HEK293T (cell line): ENCODE data around the gene GNAL.

Experiments
- ARNT ChIP-seq: fragments of 450-650 bp; IDR thresholded peaks from 2 replicates; pipeline ENCODE4 v1.6.1; 2017; ENCODE audit warnings: mild to moderate bottlenecking
- BHLHE40 ChIP-seq: fragments of 450-650 bp; IDR thresholded peaks from 2 replicates; pipeline ENCODE4 v1.6.1; 2016; ENCODE audit warnings: mild to moderate bottlenecking, moderate library complexity, borderline replicate concordance
- CTBP1 ChIP-seq: fragments of 450-650 bp; IDR thresholded peaks from 2 replicates; pipeline ENCODE4 v1.6.1; 2016; ENCODE audit warnings: borderline replicate concordance
- ELF4 ChIP-seq: fragments of 450-650 bp; IDR thresholded peaks from 2 replicates; pipeline ENCODE4 v1.6.1; 2017; ENCODE audit warnings: antibody characterized with exemption
- FOXA1 ChIP-seq: fragments of 450-650 bp; IDR thresholded peaks from 2 replicates; pipeline ENCODE4 v1.6.1; 2016; ENCODE audit warnings: mild to moderate bottlenecking
- FOXK2 ChIP-seq: fragments of 450-650 bp; IDR thresholded peaks from 2 replicates; pipeline ENCODE4 v1.6.1; 2016; ENCODE audit warnings: mild to moderate bottlenecking
- HDGF ChIP-seq: fragments of 450-650 bp; IDR thresholded peaks from 2 replicates; pipeline ENCODE4 v1.6.1; 2017; ENCODE audit warnings: antibody characterized with exemption, borderline replicate concordance
- L3MBTL2 ChIP-seq: fragments of 450-650 bp; conservative IDR thresholded peaks from 2 replicates; pipeline ENCODE4 v1.6.1; 2016; ENCODE audit warnings: mild to moderate bottlenecking
- NFRKB ChIP-seq: fragments of 450-650 bp; IDR thresholded peaks from 2 replicates; pipeline ENCODE4 v1.6.1; 2016; ENCODE audit warnings: mild to moderate bottlenecking, moderate library complexity
- SP1 ChIP-seq: fragments of 450-650 bp; IDR thresholded peaks from 2 replicates; pipeline ENCODE4 v1.6.1; 2017
- TARDBP ChIP-seq: fragments of 450-650 bp; IDR thresholded peaks from 2 replicates; pipeline ENCODE4 v1.6.1; 2016
- ZNF384 ChIP-seq: fragments of 450-650 bp; IDR thresholded peaks from 2 replicates; pipeline ENCODE4 v1.6.1; 2016
- TF ChIP-seq, protein P1 (sequence below): fragments of 450-650 bp; IDR thresholded peaks from 2 replicates; pipeline ENCODE4 v1.6.1; 2016

DNA sequence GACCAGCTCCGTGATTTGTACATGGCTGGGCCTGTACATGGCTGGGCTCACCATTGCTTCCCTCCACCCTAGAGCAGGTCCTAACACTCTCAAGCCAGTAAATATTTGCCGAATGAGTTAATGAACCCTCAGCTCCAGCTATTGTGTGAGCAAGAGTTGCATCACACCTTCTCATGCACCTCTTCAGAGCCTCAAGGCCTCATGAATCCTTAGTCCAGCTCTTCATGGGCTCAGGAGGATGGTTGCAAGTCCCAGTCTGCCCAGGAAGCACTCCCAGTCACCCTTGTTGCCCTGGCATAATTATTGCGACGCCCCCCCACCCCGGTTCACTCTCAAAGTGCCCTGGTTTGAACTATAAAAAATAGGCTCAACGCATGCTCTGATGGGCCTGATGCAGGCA lies 30.1 kb upstream of the GNAL start:
- TF ChIP-seq, protein P1, sequence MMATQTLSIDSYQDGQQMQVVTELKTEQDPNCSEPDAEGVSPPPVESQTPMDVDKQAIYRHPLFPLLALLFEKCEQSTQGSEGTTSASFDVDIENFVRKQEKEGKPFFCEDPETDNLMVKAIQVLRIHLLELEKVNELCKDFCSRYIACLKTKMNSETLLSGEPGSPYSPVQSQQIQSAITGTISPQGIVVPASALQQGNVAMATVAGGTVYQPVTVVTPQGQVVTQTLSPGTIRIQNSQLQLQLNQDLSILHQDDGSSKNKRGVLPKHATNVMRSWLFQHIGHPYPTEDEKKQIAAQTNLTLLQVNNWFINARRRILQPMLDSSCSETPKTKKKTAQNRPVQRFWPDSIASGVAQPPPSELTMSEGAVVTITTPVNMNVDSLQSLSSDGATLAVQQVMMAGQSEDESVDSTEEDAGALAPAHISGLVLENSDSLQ = no peak
- TF ChIP-seq NFRKB (no peak), FOXK2 (no peak), TARDBP (no peak), SP1 (no peak), HDGF (no peak), ZNF384 (no peak), BHLHE40 (no peak), L3MBTL2 (no peak), ELF4 (no peak), FOXA1 (no peak), CTBP1 (no peak), ARNT (no peak)
